ENCODE measurements around the gene NOL7. TPM values are rescaled to one million over a fixed set of nuclear protein-coding genes. Genes with fewer than 3 reads are reported as not detected.

Gene NOL7
- total RNA-seq, 1 donor from 2014 or later: 76.8 TPM

- no peak for DNase-seq (ENCODE audit: low read depth)
Measured at GRCh38 chr6:13597073-13597472, 18.1 kb upstream of the NOL7 start.

GRCh38 chr6:13600036-13600435 is 15.1 kb upstream of the NOL7 start:
- no peak for DNase-seq (ENCODE audit: low read depth)

- no peak for DNase-seq (ENCODE audit: low read depth)
Measured at GRCh38 chr6:13604135-13604534, 11.0 kb upstream of the NOL7 start.

DNA sequence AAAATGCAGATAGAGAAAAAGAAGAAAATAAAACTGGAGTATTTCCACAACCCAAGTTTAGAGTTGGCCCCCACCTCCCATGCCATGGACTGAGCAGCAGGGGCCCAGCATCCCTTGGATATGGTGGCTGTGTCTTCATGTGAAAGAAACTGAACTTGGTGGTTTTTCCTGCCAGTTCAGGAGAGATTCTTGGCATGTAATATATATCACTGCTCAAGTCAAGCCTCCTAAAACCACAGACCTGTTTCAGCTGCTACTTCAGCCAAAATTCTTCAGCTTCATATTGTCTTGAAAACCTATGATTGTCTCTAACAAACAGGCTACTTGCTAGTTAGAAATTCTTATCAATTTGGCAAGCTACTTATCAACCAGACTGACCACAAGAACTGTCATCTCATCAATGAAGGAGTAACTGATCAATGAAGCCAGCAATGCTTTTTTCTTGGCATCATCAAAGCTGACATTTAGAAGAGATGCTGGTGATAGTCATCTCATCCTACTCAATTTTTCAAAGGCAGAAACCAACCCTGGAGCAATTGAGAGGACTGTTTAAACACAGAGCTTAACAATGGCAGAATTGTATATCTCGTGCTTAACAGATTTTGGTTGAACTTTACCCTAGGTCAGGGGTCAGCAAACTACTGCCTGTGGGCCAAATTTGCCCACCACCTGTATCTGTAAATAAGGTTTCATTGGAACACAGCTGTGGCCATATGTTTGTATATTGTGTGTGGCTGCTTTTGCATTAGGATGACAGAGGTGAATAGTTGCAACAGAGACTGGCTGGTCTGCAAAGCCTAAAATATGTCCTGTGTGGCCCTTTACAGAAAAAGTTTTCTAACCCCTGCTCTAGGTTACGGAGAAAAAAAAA is 10.4 kb upstream of the NOL7 start:
- DNase-seq (ENCODE audit: low read depth): no peak

GRCh38 chr6:13605634-13606033 is 9.5 kb upstream of the NOL7 start:
- no peak for DNase-seq (ENCODE audit: low read depth)

- no peak for DNase-seq (ENCODE audit: low read depth)
Measured at GRCh38 chr6:13611715-13612114, 3.4 kb upstream of the NOL7 start.

GRCh38 chr6:13613029-13613594 is 2.0 kb upstream of the NOL7 start:
- no peak for DNase-seq (ENCODE audit: low read depth)

DNA sequence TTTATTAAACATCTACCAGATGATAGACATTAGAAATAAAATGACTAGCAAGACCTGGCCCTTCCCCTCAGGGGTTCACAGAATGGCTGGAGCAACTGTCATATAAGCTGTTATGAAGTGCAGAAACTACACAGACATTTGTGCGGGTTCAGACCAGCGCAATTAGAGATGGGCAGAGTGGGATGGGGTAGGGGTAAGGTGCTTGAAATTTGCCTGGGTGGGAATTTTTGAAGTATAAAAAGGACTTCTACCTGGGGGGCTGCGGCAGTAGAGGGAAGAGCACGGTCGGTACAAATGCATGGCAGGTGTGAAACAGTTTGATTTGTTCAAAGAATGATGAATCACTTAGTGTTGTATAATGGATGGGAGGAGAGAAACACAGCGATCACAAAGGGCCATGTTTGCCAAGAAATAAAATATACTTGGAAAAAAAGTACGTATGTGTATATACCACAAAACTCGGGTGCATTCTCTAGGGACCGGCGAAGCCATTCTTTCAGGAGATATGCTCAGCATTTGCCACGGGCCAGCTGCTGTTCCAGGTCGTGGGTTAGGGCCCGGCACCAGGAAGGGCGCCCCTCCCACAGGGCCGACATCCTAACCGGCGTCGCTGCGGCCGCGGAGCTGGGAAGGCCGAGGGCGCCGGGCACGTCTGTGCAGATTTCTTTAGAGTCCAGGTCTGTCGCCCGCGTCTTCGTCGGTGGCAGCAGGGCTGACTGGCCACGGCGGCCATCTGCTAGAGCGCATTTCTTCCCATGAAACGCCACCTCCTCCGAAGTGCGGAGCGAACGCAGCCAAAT is 809 bp upstream of the NOL7 start:
- peak; percentile 31 for DNase-seq (ENCODE audit: low read depth)

- DNase-seq (ENCODE audit: low read depth): peak; percentile 13
Measured at GRCh38 chr6:13615792-13616120, 621 bp downstream of the NOL7 start.

- DNase-seq (ENCODE audit: low read depth): no peak
Measured at GRCh38 chr6:13617066-13617465, 1.9 kb downstream of the NOL7 start.

DNA sequence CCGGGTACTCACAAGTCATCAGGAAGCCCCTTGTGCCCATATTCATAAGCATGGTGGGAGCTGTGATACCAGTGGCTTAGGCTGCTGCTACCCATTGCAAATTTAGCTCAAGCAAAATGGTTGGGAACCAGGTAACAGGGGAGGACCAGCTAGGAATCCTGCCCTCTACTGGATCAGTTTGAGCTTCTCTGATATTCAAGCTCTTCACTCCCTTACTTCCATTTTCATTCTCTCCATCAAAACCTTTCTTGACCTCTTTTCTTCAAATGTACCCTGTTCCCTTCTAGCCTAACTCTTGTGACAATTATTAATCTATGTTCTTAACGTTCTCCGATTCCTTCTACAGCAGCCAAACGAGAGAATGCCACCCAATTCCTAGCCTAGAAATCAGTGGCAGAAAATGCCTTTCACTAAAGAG is 9.7 kb downstream of the NOL7 start:
- peak; percentile 49 for DNase-seq (ENCODE audit: low read depth)

DNA sequence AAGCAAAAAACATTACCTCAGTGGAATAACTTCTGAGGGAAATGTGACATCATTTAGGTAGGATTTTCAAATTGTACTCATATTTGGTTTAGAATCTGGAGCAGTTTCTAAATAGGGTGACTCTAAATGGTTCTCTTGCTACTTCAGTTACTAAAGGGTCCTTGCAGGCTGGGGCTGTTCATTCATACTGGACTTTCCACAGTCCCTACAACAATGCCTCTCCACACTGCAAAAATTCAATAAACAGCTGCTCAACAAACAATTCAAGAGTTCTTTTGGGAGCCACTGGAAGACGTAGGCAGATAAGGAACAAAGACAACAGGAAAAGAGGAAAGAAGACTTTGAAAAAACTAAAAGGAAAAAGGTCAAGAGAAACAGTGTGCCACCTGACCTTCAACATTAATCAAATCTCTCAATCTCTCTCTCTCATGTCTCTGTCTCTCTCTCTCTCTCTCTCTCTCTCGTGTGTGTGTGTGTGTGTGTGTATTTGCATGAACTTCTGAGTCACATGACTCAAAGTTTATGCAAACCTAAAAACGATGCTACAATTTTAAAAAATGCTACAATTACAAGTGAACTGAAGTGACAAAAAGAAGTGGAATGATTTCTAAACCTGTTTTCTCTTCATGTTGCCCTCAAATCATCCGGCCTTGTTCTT is 14.5 kb downstream of the NOL7 start:
- DNase-seq (ENCODE audit: low read depth): no peak

- DNase-seq (ENCODE audit: low read depth): no peak
Measured at GRCh38 chr6:13630499-13630898, 15.4 kb downstream of the NOL7 start.

- DNase-seq (ENCODE audit: low read depth): no peak
Measured at GRCh38 chr6:13633343-13633742, 18.2 kb downstream of the NOL7 start.

DNA sequence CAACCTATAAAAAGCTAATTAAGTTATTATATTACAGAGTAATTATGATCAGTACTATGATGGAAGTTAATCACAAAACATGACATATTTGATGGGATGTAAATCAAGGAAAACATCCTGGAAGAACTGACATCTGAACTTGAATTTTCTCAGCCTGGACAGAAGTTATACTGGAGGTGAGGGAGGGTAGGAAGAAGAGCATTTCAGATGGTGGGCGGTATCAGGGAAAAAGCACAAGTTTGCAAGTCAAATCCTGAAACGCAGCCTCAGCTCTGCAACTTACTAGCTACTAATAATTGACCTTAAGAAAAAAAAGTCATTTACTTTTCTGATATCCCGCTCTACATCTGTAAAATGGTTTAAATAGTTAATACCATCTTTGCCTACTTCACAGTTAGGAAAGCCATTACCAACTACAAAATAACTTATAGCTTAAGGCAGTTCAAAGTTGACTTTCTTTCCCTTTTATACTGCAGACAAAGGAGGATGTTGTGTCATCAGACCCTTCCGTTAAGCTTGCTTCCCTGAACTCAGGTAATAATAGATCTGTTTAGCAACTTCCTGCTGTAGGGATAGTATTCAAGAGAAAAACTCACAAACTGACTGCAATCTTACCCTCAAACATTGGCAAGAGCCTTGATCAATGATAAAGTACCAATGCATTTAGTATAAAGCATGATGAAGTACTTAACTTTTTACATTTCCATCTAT is 21.0 kb downstream of the NOL7 start:
- no peak for DNase-seq (ENCODE audit: low read depth)

GRCh38 chr6:13638014-13638413 is 22.9 kb downstream of the NOL7 start:
- no peak for DNase-seq (ENCODE audit: low read depth)

DNA sequence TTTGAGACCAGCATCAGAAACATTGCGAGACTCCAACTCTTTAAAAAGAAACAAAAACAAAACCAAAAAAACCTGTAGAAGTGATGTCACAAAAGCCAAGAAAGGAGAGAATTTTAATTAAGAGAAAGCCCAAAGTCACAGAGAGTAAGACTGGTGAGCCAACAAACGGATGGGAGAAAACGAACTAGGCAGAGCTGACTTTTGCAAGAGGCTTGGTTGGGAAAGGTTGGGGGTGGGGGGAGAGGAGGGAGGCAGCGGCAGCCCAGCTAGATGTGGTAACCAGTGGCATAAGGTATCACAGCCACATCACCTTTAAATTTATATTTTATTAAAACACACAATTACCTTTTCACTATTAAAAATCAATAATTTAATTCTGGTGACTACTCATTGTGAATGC is 23.5 kb downstream of the NOL7 start:
- no peak for DNase-seq (ENCODE audit: low read depth)

DNA sequence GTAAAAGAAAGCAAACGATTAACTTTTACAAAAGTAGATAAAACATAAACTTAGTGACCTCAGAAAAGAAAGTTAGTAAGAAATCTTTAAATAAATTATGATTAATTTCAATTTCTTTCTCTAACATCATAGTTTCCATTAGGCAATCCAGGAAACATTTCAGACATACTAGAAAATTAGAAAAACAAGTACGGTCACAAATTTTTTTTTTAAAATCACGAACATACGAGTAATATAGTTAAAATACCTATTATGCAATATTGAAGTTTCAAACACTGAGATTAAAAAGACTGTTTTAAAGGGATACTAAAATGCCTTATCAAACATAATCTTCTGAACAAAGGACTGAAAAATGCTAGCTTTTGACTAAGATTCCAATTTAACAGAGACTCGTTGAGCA is 26.2 kb downstream of the NOL7 start:
- DNase-seq (ENCODE audit: low read depth): no peak

- no peak for DNase-seq (ENCODE audit: low read depth)
Measured at GRCh38 chr6:13643125-13643524, 28.0 kb downstream of the NOL7 start.

- no peak for DNase-seq (ENCODE audit: low read depth)
Measured at GRCh38 chr6:13648850-13649249, 33.7 kb downstream of the NOL7 start.

DNA sequence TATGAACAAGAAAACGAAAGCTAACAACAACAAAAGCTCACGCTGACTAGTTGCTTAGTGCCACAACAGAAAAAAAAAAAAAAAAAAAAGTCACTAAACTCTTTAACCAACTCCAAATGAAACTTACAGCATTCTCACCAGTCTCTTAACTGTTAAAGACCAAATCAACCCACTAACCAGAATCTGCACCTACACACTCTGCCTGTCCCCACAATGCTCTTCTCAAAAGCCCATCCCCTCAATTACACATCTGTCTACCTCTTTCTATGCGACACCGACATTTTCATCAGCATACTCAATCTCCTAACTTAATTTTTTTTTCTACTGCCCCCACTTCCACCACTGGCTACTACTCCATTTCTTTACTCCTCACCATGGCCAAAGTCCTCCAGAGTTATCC is 34.3 kb downstream of the NOL7 start:
- DNase-seq (ENCODE audit: low read depth): no peak

GRCh38 chr6:13653296-13653695 is 38.2 kb downstream of the NOL7 start:
- peak; percentile 38 for DNase-seq (ENCODE audit: low read depth)

All from renal cortical epithelial cell (primary cell).